ENCODE measurements around the gene KCNMA1.

Gene KCNMA1

GRCh38 chr10:77240706-77241349, 396.8 kb downstream of the KCNMA1 start:
- DNase-seq (ENCODE audit: low spot score) = no peak

DNA sequence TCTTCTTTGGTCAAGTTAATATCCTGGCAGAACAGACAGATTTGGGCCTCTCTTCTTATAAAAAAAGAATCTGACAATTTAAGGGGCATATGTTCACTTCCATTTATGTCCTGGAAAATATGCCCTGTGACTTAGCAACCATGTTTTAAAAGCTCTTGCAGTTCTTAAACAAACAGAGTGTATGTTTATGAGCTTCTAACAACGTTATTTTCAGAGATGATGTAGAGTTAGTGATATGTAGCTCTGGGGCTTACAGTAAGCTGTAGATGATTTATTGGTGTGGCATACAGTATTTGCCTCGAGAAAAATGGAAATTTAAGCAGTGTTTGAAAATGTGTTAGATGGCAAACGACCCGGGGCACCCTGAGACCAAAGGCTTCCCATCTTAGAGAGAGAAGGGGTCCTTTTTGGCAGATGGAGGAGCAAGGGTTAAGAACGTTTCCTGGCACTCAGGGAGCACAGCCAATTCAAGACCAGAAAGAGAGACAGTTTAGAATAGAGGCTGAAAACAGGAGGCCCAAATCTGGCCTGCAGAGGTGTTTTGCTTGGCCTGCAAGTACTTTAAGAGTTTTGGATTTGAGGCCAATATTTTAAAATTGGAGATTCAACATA, 397.5 kb downstream of the KCNMA1 start:
- DNase-seq (ENCODE audit: low spot score) = no peak

DNA sequence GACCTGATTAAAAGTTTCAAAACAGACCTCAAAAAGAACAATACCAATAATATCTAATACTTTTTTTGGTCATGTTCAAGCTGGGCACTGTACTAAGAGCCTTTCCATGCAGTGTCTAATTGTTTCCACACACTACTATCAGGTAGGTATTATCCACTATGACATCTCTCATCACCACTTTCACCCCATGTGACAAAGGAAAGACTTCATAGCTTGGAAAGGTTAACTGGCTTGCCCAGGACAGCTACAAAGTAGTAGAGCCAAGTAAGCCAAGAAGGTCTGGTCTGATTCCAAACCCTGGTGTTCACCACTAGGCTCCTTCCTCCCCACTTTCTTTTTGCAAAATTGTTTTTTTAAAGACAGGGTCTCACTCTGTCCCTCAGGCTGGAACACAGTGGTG, 400.5 kb downstream of the KCNMA1 start:
- no peak for DNase-seq (ENCODE audit: low spot score)

- DNase-seq (ENCODE audit: low spot score) = no peak
Observed at GRCh38 chr10:77236700-77237099, 400.9 kb downstream of the KCNMA1 start.

DNA sequence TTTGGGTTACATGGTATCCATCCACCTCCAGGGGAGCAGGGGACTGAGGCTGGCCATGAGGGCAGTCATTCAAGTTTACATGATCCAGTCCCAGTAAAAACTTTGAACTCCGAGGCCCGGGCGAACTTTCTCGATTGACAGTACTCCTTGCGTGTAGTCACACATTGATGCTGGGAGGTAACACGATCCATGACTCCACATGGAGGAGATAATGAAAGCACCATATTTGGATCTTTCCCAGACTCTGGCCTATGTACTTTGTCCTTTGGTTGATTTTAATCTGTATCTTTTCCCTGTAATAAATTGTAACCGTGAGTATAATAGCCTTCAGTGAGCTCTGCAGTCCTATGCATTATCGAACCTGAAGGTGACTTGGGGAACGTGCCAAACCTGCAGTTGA, 401.6 kb downstream of the KCNMA1 start:
- no peak for DNase-seq (ENCODE audit: low spot score)

- no peak for DNase-seq (ENCODE audit: low spot score)
Observed at GRCh38 chr10:77234599-77234998, 403.0 kb downstream of the KCNMA1 start.

- no peak for DNase-seq (ENCODE audit: low spot score)
Observed at GRCh38 chr10:77233466-77233865, 404.1 kb downstream of the KCNMA1 start.

DNA sequence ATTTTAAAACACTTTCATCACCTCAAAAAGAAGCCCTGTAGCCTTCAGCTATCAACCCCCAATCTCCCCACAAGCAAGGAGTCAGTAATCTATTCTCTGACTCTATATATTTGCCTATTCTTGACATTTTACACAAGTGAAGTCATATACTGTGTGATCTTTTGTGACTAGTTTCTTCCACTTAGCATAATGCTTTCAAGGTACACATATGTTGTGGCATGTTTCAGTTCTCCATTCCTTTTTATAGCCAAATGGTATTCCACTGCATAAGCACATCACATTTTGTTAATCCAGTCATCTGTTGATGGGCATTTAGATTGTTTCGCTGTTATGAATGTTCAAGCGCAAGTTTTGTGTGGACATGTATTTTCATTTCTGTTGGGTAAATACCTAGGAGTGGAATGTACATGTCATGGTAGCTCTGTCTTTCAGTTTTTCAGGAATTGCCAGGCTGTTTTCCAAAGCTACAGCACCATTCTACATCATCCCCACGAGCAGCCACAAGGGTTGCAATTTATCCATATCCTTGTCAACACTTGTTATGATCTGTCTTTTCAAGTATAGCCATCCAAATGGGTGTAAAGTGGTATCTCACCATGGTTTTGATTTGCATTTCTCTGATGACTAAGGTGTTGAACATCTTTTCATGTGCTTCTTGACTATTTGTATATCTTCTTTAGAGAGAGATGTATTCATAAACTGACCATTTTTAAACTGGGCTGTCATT, 405.6 kb downstream of the KCNMA1 start:
- no peak for DNase-seq (ENCODE audit: low spot score)

DNA sequence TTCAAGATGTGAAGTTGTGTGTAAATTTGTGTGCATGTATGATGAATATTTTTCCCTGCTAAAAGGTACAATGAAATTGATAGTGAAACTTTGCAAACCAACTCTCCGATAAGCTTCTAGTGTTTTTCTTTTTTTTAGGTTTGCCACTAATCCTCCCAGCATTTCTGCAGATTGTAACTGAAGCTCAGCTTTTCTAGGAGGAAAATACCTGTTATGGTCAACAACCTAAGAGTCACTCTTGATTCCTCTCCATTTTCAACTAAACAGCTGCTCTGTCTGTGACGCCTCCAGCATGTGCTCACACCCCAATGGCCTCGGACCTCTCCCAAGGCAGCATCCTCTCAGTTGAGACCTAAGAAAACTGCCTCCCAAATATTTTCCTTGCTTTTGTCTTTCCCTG, 406.2 kb downstream of the KCNMA1 start:
- no peak for DNase-seq (ENCODE audit: low spot score)

- peak; percentile 51 for DNase-seq (ENCODE audit: low spot score)
Observed at GRCh38 chr10:77230194-77230593, 407.4 kb downstream of the KCNMA1 start.

DNA sequence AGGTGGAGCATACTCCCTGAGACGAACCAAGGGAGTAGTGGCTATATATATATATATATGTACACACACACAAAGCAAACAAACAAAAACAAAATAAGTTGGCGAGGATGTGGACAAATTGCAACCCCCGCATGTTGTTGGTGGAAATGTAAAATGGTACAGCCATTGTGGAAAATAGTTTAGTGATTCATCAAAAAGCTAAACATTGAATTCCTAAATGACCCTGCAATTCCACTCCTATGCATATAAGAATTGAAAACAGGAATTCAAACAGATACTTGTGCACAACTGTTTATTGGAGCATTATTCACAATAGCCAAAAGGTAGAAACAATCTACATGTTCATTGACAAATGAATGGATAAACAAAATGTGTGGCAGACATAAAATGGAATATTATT, 407.9 kb downstream of the KCNMA1 start:
- DNase-seq (ENCODE audit: low spot score) = no peak

DNA sequence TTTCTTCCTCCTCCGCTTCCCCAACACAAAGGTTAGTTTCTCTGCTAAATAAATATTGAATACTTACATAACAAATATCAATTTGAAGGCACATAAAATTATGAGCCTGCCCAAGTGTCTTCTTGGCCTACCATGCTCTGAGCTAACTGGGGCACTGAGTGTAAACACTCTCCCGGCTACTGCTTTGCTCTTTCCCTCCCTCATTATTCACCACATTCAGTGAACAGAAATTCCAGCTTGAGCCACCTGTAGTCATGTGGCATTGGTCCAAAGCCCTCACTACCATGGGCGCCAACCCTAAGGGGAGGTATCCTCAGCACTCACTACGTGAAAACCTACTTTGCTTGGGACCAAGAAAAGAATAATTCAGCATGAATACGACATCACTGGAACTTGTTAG, 409.0 kb downstream of the KCNMA1 start:
- DNase-seq (ENCODE audit: low spot score) = no peak

DNA sequence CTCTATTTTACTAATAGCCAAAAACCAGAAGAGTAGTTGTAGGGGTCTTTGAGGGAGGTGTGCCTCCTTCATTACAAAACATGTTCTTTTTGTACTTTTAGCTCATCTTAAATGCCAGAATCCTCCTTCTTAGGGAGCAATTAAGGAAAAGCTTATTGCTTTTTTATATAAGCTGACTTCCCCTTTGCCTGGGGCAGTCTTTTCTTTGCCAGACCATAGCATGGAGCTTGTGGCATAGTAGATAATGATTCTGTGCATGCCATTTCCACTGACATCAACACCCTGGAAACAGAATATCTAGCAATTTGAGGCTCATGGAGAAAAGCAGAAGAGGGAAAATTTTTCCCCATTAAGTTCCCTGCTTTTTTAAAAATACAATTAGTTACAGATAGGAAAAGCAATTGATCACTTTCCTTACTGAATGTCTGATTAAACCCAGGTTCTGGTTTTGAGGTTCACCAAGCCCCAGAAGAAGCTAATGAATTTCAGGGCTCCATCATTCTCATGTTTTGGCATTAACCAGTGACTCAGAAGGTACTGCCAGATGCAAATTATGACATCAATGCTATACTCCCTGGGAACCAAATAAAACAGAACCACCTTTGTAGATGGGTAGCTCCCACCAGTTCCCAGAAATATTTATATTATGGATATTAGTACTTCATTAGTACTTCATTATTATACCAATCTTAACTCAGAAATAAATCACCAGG, 410.6 kb downstream of the KCNMA1 start:
- DNase-seq (ENCODE audit: low spot score) = no peak

DNA sequence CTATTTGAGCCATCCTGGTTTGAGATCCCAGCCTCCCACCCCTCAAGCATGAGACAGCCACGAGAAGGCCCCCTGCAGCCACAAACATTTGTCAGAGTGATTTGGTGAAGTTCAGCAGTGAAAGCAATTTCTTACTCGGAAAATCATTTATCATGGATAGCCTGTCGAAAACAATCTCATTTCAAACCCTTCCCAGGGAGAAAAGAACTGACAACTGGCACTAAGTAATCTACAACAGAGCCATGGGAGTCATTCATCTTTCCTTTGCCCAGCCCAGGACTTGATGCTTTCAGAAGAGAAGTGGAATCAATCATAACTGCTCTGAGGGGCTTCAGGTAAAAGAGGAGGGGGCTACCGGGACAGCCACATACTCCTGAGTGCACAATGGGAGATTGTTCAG, 411.2 kb downstream of the KCNMA1 start:
- DNase-seq (ENCODE audit: low spot score) = no peak

DNA sequence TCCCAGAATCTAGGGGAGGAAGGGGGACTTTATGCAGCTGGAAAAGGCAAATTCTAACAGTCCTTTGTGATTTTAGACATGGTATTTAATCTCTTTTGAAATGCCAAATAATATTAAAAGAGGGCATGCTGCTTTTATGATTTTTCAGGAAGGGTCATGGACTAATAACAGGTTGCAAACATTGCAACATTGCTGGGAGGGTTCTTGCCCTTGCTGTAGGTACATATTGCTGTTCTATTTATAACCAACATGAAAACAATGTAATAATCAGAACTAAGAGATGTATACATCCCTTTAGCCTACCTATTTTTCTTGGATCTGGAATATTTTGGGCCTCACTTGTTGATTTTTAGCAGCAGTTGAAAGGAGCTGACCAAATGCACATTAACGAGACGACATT, 411.6 kb downstream of the KCNMA1 start:
- no peak for DNase-seq (ENCODE audit: low spot score)

DNA sequence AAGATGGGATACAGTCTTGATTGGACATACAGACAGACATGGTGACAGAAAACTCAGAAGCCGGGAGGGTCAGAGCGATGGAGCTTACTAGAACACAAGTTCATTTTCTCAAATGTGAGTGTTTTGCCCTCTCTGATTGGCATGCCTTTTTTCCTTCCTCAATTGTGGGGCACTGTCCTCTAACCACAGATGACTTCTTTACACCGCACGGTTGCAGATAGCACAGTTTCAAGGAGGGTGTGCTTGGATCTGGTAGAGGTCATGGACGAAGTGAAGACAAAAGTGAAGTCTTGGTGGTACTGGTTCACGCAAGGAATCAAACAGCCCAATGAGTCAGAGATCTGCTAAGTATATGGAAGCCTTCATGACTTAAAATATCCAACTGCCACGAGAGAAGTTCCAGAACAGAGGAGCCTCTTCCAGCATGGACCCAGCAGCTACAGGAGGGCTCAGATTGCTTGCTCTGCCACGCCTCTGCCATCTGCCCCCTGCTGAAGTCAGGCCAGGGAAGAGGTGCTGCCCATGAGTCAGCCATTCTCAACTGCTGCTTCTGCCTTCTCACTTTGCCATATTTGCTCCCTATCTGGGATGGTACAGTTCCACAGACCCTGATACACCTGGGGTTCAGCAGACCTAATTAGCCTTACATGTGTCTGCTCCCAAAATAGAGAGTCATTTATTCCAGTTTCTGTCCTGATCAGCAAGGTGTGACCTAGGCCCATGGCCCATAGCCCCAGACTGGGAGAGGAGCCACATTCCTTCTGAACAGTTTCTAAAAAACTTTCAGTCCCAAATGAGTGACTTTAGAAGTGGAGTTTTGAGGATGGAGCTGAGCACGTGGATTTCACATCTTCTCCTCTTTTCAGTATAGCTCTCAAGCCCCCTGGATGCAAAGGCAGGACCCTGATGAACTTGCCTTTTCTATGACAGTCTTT, 413.8 kb downstream of the KCNMA1 start:
- no peak for DNase-seq (ENCODE audit: low spot score)

DNA sequence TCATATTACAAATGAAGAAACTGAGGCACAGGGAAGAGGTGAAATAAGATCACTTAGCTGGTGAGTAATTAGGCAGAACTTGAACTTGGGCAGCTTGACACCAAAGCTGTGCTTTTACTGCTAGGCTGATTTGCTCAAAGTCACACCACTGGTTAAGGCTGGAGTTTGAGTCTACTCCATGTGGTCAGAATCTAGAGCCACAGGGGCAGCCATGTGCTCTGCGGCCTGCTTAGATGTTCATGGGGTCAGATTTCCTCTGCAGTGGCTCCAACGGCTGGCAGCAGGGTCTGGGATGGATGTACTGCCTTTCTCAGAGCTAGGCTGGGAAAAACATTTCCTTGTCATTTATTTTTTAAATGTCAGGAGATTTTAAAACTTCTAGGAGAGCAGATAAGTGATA, 417.5 kb downstream of the KCNMA1 start:
- no peak for DNase-seq (ENCODE audit: low spot score)

DNA sequence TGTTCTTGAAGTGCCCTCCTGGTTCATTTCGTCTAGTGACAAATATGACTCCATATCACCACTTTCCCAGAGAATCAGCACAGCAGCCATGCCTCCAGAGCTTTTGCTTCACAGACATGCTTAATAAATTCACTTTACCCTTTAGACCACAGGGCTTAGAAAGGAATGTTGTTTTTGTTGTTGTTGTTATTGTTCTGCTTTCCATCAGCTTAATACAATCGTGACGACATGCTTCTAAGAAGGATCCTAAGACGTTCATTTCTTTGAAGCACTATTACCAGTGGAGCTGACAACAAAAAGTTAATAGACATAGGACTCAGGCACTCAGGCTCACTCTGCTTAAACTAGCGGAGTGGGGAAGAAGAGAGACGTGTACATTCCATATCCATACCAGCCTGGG, 418.6 kb downstream of the KCNMA1 start:
- DNase-seq (ENCODE audit: low spot score) = no peak

DNA sequence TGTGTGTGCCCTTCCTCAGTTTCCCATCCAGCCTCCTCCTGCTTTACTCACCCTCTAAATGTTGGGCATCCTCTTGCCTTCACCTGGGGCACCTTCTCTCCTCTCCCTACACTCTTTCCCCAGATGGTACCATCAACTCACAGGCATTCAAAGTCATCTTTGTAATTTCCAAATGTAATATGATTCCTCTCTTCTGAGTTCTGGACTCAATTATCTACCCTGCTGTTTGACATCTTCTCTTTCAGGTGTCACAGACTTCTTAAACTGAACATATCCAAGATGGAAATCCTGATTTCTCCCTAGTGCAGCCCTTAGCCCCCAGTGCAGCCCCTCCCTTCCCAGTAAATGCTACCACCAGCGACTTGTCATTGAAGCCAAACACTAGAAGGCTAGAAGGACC, 422.8 kb downstream of the KCNMA1 start:
- no peak for DNase-seq (ENCODE audit: low spot score)

- DNase-seq (ENCODE audit: low spot score) = no peak
Observed at GRCh38 chr10:77212632-77213031, 425.0 kb downstream of the KCNMA1 start.

DNA sequence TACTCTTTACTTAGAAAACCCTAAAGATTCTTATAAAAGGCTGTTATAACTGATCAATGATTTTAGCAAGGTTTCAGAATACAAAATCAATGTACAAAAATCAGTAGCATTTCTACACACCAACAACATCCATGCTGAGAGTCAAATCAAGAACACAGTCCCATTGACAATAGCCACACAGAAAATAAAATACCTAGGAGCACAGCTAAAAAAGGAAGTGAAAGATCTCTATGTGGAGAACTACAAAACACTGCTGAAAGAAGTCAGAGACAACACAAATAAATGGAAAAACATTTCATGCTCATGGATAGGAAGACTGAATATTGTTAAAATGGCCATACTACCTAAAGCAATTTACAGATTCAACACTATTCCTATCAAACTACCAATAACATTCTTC, 427.0 kb downstream of the KCNMA1 start:
- DNase-seq (ENCODE audit: low spot score) = no peak

All from GM03348 (cell line).